Hepatocyte (in vitro differentiated cells): Measurements from ENCODE around the gene CHPT1. TPM values are rescaled to one million over a fixed set of nuclear protein-coding genes. Genes with fewer than 3 reads are reported as not detected.

Source experiments
- DNase-seq: peaks from one replicate; pipeline ENCODE4 v3.0.0-alpha.2; 2016; ENCODE audit warnings: low spot score
- H2AFZ ChIP-seq: fragments of 200-600 bp; sonication (generic); 2 replicates; pipeline ENCODE4 v1.6.0; 2016; ENCODE audit warnings: antibody characterized with exemption, mild to moderate bottlenecking
- H3K27ac ChIP-seq: fragments of 200-600 bp; sonication (generic); 2 replicates; pipeline ENCODE4 v1.5.1; 2016; ENCODE audit warnings: mild to moderate bottlenecking
- H3K27me3 ChIP-seq: fragments of 200-600 bp; sonication (generic); 2 replicates; pipeline ENCODE4 v1.6.1; 2016
- H3K36me3 ChIP-seq: fragments of 200-600 bp; sonication (generic); replicated peaks from 2 replicates; pipeline ENCODE4 v1.5.1; 2016; ENCODE audit warnings: low read depth; ENCODE audit not compliant: insufficient read depth
- H3K4me1 ChIP-seq: fragments of 200-600 bp; sonication (generic); 2 replicates; pipeline ENCODE4 v1.5.1; 2016; ENCODE audit warnings: mild to moderate bottlenecking, moderate library complexity; ENCODE audit not compliant: insufficient read depth
- H3K4me2 ChIP-seq: fragments of 200-600 bp; sonication (generic); 2 replicates; pipeline ENCODE4 v1.6.0; 2016
- H3K4me3 ChIP-seq: fragments of 200-600 bp; sonication (generic); 2 replicates; pipeline ENCODE4 v1.5.1; 2016; ENCODE audit warnings: mild to moderate bottlenecking
- H3K79me2 ChIP-seq: fragments of 200-600 bp; sonication (generic); 2 replicates; pipeline ENCODE4 v1.6.0; 2017; ENCODE audit warnings: mild to moderate bottlenecking
- H3K9me2 ChIP-seq: fragments of 200-600 bp; sonication (generic); replicated peaks from 2 replicates; pipeline ENCODE4 v1.6.0; 2017; ENCODE audit warnings: mild to moderate bottlenecking; ENCODE audit not compliant: insufficient read depth
- H3K9me3 ChIP-seq: fragments of 200-600 bp; sonication (generic); 2 replicates; pipeline ENCODE4 v1.5.1; 2016; ENCODE audit warnings: low read depth, mild to moderate bottlenecking
- H4K20me1 ChIP-seq: fragments of 200-600 bp; sonication (generic); 2 replicates; pipeline ENCODE4 v1.6.0; 2016; ENCODE audit warnings: mild to moderate bottlenecking; ENCODE audit not compliant: insufficient read depth, poor library complexity, severe bottlenecking
- CTCF ChIP-seq: fragments of 200-600 bp; sonication (generic); IDR thresholded peaks from 2 replicates; pipeline ENCODE4 v1.5.1; 2016; ENCODE audit warnings: antibody characterized with exemption, mild to moderate bottlenecking; ENCODE audit not compliant: poor library complexity
- EZH2 ChIP-seq: fragments of 200-600 bp; sonication (generic); IDR thresholded peaks from 2 replicates; pipeline ENCODE4 v1.6.1; 2016; ENCODE audit warnings: antibody characterized with exemption, mild to moderate bottlenecking, borderline replicate concordance
- EZH2phosphoT487 ChIP-seq: fragments of 200-600 bp; sonication (generic); IDR thresholded peaks from one replicate; pipeline ENCODE4 v1.6.1; 2018; ENCODE audit warnings: antibody characterized with exemption, mild to moderate bottlenecking, low read depth, moderate library complexity; ENCODE audit not compliant: unreplicated experiment, severe bottlenecking
- WGBS: methylation state at CpG from one replicate; pipeline ENCODE4 v1.1.6; 2016; ENCODE audit warnings: low lambda C conversion rate; ENCODE audit errors: missing lambda C conversion rate; 5-methylcytosine and 5-hydroxymethylcytosine counted together
- polyA plus RNA-seq: library from polyadenylated mRNA; unstranded; fragments of >200 nt; fragmentation: Nextera tagmentation; extraction: Ambion mirVana; gene quantifications from 2 replicates; pipeline ENCODE4 v1.2.1, GENCODE V29; 2016
- total RNA-seq: library from RNA; depleted of rRNA; stranded (reverse); fragments of >200 nt; gene quantifications from 2 replicates; pipeline ENCODE4 v1.2.3, GENCODE V29; 2014

CHPT1 gene
- total and polyA plus RNA-seq, 2 experiments from 2014 or later: 92.3 to 127 TPM

- no peak for DNase-seq
- TF ChIP-seq CTCF: no peak
- TF ChIP-seq EZH2: no peak
- TF ChIP-seq EZH2phosphoT487: no peak
- H3K36me3 ChIP-seq: no peaks in the 10 kb centered on the region
Measured at GRCh38 chr12:101746661-101747060, 49.2 kb downstream of the CHPT1 start.

DNA sequence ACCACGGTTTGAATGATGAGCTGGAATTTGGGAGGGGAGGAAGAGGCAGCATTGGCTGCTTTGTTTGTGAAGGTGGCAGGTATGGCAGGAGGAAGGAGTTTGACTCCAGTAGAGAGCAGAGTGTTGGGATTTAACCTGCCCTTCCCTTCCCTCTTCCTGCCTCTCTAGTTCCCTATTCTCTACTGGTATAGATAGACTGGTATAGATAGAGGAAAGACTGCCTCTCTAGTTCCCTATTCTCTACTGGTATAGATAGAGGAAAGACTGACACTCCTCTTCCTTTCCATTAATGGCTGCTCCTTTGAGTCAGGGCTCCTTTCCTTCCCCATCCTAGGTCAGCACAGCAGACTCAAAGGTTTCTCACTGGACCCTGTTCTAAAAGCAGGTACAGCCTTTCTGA lies 50.3 kb downstream of the CHPT1 start:
- Histone ChIP-seq H4K20me1 (no peaks in the 10 kb centered on the region), H3K27ac (no peak overlapping the region), H3K9me3 (no peaks in the 10 kb centered on the region), H3K4me2 (no peak overlapping the region), H3K36me3 (no peaks in the 10 kb centered on the region), H2AFZ (no peak overlapping the region), H3K9me2 (no peaks in the 10 kb centered on the region), H3K79me2 (no peaks in the 10 kb centered on the region), H3K4me3 (no peak overlapping the region), H3K4me1 (no peaks in the 10 kb centered on the region), H3K27me3 (no peaks in the 10 kb centered on the region)
- TF ChIP-seq EZH2phosphoT487 (no peak), CTCF (no peak), EZH2 (no peak)
- DNase-seq: no peak
- WGBS: 85% methylated on average over 1 of the region's 1 CpG

More at GRCh38 chr12:101746661-101747060, 49.2 kb downstream of the CHPT1 start:
- H3K4me3 ChIP-seq: no peak overlapping the region
- H4K20me1 ChIP-seq: no peaks in the 10 kb centered on the region
- no peaks in the 10 kb centered on the region for H3K9me3 ChIP-seq
- H2AFZ ChIP-seq: no peak overlapping the region
- no peaks in the 10 kb centered on the region for H3K27me3 ChIP-seq
- no peak overlapping the region for H3K4me2 ChIP-seq
- no peaks in the 10 kb centered on the region for H3K9me2 ChIP-seq
- H3K27ac ChIP-seq: no peak overlapping the region
- 86% methylated on average over 1 of the region's 1 CpG for WGBS
- no peaks in the 10 kb centered on the region for H3K4me1 ChIP-seq
- H3K79me2 ChIP-seq: no peaks in the 10 kb centered on the region

DNA sequence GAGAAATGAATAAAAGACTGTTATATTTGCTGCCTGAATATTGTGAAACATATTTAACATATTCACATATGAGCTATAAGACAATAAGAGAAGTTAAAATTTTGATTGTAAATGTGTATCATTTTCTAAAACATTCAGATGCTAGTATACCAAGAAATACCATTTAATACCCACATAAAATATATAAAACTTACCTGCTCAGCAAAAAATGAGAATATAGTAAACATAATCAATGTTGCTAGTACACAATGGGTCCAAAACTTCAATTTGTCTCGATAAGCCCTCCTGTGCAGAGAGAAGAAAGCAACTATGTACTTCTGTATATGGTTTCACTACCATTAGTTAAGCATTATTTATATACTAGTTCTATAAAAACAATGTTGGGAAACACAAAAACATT lies 51.5 kb downstream of the CHPT1 start:
- 97% methylated on average over 1 of the region's 1 CpG for WGBS
- H3K36me3 ChIP-seq: no peaks in the 10 kb centered on the region
- no peaks in the 10 kb centered on the region for H3K4me1 ChIP-seq
- no peaks in the 10 kb centered on the region for H3K27me3 ChIP-seq
- no peaks in the 10 kb centered on the region for H3K79me2 ChIP-seq
- no peak overlapping the region for H2AFZ ChIP-seq
- no peaks in the 10 kb centered on the region for H3K9me3 ChIP-seq
- no peaks in the 10 kb centered on the region for H3K9me2 ChIP-seq
- TF ChIP-seq CTCF: no peak
- TF ChIP-seq EZH2phosphoT487: no peak
- no peak for TF ChIP-seq EZH2
- H3K27ac ChIP-seq: no peak overlapping the region
- H4K20me1 ChIP-seq: no peaks in the 10 kb centered on the region
- no peak for DNase-seq
- no peak overlapping the region for H3K4me2 ChIP-seq
- no peak overlapping the region for H3K4me3 ChIP-seq

DNA sequence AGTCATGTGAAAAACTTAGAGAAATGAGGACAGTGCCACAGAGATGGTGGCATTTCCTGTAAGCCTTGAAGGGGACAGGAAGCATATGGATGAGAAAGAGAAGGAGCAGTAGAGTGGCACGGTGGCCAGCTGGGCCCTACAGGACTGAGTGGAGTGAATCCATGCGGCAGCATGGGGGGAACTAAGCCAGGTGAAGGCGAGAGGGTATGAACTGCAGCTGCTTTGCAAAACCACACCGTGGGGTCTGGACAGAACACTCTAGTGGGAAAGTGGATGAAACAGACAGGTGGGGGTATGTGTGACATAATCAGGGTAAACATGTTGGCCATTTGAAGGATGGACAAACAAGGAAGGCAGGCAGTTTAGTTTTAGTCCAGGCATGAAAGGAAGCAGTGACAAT lies 52.2 kb downstream of the CHPT1 start:
- WGBS: 85% methylated on average over 4 of the region's 4 CpGs
- Histone ChIP-seq H3K27me3 (no peaks in the 10 kb centered on the region), H3K36me3 (no peaks in the 10 kb centered on the region), H4K20me1 (no peaks in the 10 kb centered on the region), H3K4me2 (no peak overlapping the region), H3K9me2 (no peaks in the 10 kb centered on the region), H3K4me3 (no peak overlapping the region), H3K79me2 (no peaks in the 10 kb centered on the region), H3K4me1 (no peaks in the 10 kb centered on the region), H3K27ac (no peak overlapping the region), H2AFZ (no peak overlapping the region), H3K9me3 (no peaks in the 10 kb centered on the region)
- no peak for DNase-seq
- TF ChIP-seq CTCF (no peak), EZH2phosphoT487 (no peak), EZH2 (no peak)
